CD4-positive, alpha-beta T cell treated with Interleukin-12 subunit alpha and Interleukin-12 subunit beta, for 1 hour (primary cell): ENCODE measurements around the gene TTYH1.

ENCODE experiments used
- DNase-seq: peaks from one replicate; pipeline ENCODE4 v3.0.0-alpha.2; 2020

The TTYH1 gene

GRCh38 chr19:54393381-54393780 lies 21.9 kb upstream of the TTYH1 start:
- no peak for DNase-seq

- no peak for DNase-seq
Measured at GRCh38 chr19:54395685-54396084, 19.6 kb upstream of the TTYH1 start.

DNA sequence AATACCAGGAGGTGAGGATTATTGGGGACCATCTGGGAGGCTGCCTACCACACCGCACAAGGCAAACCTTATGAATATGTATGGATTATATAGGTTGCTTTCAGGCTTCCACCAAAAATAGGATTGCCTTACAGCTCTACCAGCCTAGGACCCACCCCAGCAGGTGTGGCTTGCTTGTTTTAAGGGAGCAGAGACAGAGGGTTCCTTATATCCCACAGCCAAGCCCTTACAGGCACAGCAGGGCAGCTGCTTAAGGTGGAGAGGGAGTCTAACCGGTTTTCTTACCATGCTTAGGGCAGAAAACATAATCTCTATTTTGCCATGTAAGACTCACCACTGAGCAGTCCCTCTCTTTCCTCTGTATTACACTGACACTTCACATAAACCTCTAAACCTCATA lies 16.1 kb upstream of the TTYH1 start:
- DNase-seq = no peak

DNA sequence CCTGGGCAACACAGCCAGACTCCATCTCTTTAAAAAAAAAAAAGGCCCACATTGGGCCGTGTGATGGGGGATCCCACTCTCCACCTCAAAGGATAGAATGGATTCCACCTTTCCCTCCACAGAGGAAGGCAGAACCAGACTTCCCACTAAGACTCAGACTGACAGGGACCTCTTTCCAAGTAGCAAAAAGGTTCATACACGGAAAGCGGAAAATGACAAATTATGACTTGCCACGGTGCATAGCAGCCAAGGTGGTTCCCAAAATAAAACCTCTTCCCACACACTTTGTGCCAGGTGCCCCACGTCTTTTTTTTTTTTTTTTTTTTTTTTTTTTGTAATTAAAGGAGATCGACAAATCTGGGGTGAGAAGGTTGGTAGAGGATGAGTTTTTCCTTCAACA lies 14.4 kb upstream of the TTYH1 start:
- no peak for DNase-seq

DNA sequence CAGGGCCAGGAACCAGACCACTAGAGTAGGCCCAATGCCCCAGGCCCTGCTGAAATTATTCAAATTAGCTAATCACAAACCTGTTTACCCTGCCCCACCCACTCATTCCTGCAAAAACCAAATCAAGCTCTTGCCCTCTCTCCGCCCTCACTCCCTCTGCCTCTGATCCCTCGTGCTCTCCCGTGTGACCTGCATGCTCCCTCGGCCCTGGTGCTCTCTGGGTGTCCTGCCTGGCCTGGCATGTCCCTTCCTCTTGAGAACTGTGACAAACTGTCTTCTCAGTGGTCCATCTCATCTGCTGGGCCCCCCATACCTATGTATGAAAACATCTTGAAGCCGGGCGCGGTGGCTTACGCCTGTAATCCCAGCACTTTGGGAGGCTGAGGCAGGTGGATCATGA lies 12.2 kb upstream of the TTYH1 start:
- DNase-seq = no peak

DNA sequence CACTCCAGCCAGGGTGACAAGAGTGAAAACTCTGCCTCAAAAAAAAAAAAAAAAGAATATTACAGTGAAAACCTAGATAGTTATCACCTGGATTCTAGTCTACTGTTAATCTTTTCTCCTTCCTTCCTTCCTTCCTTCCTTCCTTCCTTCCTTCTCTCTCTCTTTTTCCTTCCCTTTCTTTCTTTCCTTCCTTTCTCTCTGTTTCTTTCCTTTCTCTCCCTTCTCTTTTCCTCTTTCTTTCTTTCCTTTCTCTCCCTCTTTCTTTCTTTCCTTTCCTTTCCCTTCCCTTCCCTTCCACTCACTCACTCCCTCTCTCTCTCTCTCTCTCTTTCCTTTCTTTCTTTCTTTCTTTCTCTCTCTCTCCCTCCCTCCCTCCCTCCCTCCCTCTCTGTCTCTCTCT lies 9.6 kb upstream of the TTYH1 start:
- no peak for DNase-seq

- no peak for DNase-seq
Measured at GRCh38 chr19:54407780-54408179, 7.5 kb upstream of the TTYH1 start.

GRCh38 chr19:54408456-54409026 lies 6.7 kb upstream of the TTYH1 start:
- DNase-seq = no peak

DNA sequence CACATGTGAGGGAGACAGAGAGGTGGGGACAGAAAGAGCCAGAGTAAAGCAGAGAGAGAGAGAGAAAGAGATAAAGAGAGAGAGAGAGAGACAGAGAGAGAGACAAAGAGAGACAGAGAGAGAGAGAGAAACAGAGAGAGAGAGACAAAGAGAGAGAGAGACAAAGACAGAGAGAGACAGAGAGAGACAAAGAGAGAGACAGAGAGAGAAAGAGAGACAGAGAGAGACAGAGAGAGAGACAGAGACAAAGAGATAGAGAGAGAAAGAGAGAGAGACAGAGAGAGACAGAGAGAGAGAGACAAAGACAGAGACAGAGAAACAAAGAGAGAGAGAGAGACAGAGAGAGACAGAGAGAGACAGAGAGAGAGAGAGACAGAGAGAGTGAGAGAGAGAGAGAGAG lies 4.2 kb upstream of the TTYH1 start:
- no peak for DNase-seq

- no peak for DNase-seq
Measured at GRCh38 chr19:54412877-54413276, 2.4 kb upstream of the TTYH1 start.

GRCh38 chr19:54414156-54414555 lies 1.1 kb upstream of the TTYH1 start:
- no peak for DNase-seq

- no peak for DNase-seq
Measured at GRCh38 chr19:54415901-54416673, 823 bp downstream of the TTYH1 start.

- no peak for DNase-seq
Measured at GRCh38 chr19:54416695-54417491, 1.6 kb downstream of the TTYH1 start.

- peak; percentile 20 for DNase-seq
Measured at GRCh38 chr19:54418030-54418929, 3.0 kb downstream of the TTYH1 start.

GRCh38 chr19:54418930-54419800 lies 3.9 kb downstream of the TTYH1 start:
- no peak for DNase-seq

- DNase-seq = no peak
Measured at GRCh38 chr19:54420068-54420382, 4.8 kb downstream of the TTYH1 start.

GRCh38 chr19:54420383-54421168 lies 5.3 kb downstream of the TTYH1 start:
- DNase-seq = no peak

- DNase-seq = no peak
Measured at GRCh38 chr19:54421169-54421516, 5.9 kb downstream of the TTYH1 start.

GRCh38 chr19:54421521-54421920 lies 6.3 kb downstream of the TTYH1 start:
- DNase-seq = no peak

DNA sequence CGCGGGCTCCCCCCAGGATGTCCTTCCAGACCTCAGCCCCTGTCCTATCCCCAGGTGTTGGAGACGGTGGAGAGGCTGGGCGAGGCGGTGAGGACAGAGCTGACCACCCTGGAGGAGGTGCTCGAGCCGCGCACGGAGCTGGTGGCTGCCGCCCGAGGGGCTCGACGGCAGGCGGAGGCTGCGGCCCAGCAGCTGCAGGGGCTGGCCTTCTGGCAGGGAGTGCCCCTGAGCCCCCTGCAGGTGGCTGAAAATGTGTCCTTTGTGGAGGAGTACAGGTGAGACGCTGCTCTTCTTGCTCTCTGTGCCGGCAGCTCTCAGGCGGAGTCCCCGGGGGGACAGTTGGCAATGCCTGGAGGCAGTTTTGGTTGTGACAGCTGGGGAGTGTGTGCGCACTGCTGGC lies 6.9 kb downstream of the TTYH1 start:
- DNase-seq = no peak

GRCh38 chr19:54424201-54424600 lies 8.9 kb downstream of the TTYH1 start:
- DNase-seq = no peak
